Skeletal muscle cell (primary cell): Measurements from ENCODE around the gene PSMB1.

Source experiments
- DNase-seq: peaks from one replicate; pipeline ENCODE4 v3.0.0-alpha.2; 2010; ENCODE audit warnings: low read depth
- H3K4me3 ChIP-seq: 2 replicates; pipeline ENCODE4 v1.5.1; 2011; ENCODE audit warnings: low read depth, mild to moderate bottlenecking, control low read depth, low read length, moderate library complexity

The PSMB1 gene

GRCh38 chr6:170552765-170553533 is at the start of gene PSMB1:
Gene PSMB1, minus strand, starts transcription at chr6:170553307. Its CDS starts 65 bp downstream, at chr6:170553242.
- peak within 1 kb of the TSS; percentile 98 for H3K4me3 ChIP-seq
- peak; percentile 84 for DNase-seq

GRCh38 chr6:170597278-170597677 is 44.2 kb upstream of the PSMB1 start:
- no peak for DNase-seq
- H3K4me3 ChIP-seq = no peak overlapping the region

GRCh38 chr6:170596426-170596825 is 43.3 kb upstream of the PSMB1 start:
- DNase-seq = no peak
- H3K4me3 ChIP-seq = no peak overlapping the region

DNA sequence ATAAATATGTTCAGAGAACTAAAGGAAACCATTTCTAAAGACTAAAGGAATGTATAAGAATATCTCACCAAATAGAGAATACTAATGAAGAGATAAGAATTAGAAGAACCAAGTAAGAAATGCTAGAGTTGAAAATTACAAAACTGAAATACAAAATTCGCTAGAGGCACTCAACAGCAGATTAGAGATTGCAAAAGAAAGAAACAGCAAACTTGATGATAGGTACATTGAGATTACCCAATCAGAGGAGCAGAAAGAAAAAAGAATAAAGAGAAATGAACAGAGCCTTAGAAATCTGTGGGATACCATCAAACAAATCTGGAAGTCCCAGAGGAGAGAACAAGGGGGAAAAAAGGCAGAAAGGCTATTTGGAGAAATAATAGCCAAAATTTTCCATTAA is 37.6 kb upstream of the PSMB1 start:
- no peak for DNase-seq
- no peak overlapping the region for H3K4me3 ChIP-seq

DNA sequence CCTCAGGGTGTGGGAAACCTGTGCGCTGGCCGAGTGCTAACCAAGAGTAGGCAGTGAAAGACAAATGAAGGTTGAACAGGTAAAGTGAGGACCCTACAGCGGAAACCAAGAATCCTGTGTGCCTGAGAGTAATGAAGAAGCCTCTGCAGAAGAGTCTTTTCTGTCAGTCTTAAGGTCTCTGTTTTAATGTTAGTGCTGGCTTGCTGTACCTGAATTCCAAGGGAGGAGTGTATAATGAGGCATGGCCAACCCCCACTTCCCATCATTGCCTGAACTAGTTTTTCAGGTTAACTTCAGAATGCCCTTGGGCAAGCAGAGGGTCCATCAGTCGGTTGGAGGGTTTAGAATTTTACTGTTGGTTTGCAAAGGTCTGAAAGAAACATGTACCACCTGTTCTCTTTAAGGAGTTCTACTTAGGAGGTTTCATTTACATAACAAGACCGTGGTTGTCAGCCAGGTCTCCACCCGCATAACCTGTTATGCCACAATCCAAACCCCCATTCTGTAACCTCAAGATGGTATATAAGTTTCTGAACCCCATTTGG is 31.9 kb upstream of the PSMB1 start:
- peak overlapping the region; percentile 70 for H3K4me3 ChIP-seq
- DNase-seq = no peak

GRCh38 chr6:170584181-170584953 is 31.3 kb upstream of the PSMB1 start, which contains the start of gene PDCD2:
Gene PDCD2, minus strand, starts transcription at chr6:170584637. Its CDS starts 56 bp downstream, at chr6:170584581.
- peak within 1 kb of the TSS; percentile 70 for H3K4me3 ChIP-seq
- DNase-seq = peak; percentile 73

- no peak for DNase-seq
- peak overlapping the region; percentile 70 for H3K4me3 ChIP-seq
Measured at GRCh38 chr6:170583756-170584180, 30.7 kb upstream of the PSMB1 start.

DNA sequence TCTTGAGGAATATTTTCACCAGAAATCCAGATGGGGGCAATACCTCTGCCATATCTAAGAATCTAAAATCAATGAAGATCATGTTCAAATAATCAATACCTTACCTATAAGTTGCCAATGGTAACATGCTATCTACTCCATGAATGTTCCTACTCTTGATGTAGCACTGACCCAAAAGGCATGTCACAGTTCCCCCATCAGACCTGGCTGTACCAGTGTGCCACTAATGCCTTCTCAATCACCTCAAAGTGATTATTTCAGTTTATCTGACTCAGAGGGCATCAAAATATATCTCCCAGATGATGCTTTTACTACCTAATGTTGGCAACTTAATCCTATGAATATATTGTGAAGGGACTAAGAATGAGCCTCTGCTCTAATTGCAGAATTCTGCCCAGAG is 25.8 kb upstream of the PSMB1 start:
- no peak for DNase-seq

GRCh38 chr6:170575250-170575649 is 22.1 kb upstream of the PSMB1 start:
- no peak for DNase-seq
- H3K4me3 ChIP-seq = no peak overlapping the region

More for the DNA sequence above, 25.8 kb upstream of the PSMB1 start:
- no peak overlapping the region for H3K4me3 ChIP-seq

GRCh38 chr6:170572704-170573466 is 19.8 kb upstream of the PSMB1 start:
- no peak overlapping the region for H3K4me3 ChIP-seq
- DNase-seq = no peak

DNA sequence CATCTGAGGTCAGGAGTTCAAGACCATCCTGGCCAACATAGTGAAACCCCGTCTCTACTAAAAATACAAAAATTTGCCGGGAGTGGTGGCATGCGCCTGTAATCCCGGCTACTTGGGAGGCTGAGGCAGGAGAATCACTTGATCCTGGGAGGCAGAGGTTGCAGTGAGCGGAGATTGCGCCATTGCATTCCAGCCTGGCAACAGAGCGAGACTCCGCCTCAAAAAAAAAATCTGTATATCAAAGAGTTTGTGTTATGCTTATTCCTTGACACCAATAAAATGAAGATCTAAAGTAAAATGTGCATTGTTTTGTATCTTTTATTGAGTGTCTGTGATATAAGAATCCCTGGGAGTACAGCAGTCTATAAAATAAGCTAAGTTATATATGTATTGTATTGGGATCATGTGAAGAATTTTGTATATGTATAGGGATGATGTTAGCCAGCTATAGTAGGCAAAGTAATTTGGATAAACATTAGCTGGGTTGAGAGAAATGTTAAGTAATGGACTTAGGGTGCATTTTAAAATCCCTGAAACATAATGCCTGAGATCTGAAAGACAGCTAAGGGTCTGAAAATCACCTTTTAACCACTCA is 11.9 kb upstream of the PSMB1 start:
- no peak overlapping the region for H3K4me3 ChIP-seq
- DNase-seq = no peak

GRCh38 chr6:170561555-170561954 is 8.4 kb upstream of the PSMB1 start:
- no peak for DNase-seq
- H3K4me3 ChIP-seq = no peak overlapping the region

DNA sequence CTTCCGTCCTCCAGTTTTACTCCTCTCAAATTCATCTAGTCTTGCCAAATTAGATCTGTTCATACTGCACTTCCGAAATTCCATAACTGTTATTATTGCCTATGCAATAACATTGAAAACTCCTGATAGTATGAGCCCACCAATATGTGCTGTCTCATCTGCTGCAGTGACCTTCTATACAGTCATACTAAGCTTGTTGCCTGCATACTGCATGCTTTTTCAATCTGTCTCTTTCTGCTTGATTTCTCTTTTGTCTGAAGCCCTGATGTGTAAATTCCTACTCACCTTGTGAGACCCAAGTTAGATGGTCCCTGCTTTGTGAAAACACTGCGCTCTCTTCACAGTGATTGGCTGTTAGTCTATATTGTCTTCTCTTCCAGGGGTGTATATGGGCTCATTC is 2.2 kb upstream of the PSMB1 start:
- peak overlapping the region; percentile 98 for H3K4me3 ChIP-seq
- no peak for DNase-seq

DNA sequence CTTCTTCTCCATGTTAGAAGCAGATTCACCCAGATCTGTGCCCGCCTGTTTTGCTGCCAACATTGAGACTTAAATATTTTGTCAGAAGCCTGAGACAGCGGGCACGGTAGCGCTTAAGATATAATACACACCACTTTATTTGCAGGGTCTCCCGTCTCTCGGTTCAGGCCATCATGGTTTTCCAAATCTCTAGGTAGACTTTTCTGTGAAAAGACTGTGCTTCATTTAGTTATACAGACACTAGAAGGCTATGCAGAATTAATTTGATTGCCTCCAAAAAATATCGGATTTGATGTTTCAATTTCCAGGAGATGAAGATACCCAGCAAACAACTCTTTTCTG is 1.7 kb upstream of the PSMB1 start:
- no peak for DNase-seq
- peak overlapping the region; percentile 98 for H3K4me3 ChIP-seq

- peak; percentile 97 for DNase-seq
- peak within 1 kb of the TSS; percentile 98 for H3K4me3 ChIP-seq
Measured at GRCh38 chr6:170554013-170554795, 1.1 kb upstream of the PSMB1 start, which contains the start of gene TBP. Gene TBP, plus strand, starts transcription at chr6:170554369. Its CDS starts 2,661 bp downstream, at chr6:170557030.

DNA sequence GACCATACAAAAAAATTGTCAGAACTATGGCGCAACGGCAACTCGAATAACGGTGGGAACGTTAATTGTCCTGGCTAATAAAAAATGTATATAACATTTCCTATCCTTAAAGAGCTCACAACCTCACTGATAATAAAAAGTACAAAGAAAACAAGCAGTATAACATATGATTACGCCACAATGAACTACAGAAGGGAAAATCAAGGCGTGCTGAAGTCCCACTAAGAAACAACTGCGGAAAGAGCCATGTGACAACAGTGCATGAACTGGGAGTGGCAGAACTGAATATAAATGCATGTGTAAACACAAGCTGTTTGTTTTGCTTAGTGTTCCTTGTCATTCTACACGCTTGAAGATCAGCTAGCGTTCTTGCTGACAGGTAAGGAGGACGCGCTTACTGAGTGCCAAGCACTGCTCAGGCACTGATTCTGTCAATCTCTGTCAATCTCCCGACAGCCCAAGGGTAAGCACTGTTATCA is 466 bp upstream of the PSMB1 start:
- H3K4me3 ChIP-seq = peak overlapping the region; percentile 98
- DNase-seq = no peak

GRCh38 chr6:170545405-170545804 is 7.7 kb downstream of the PSMB1 start:
- no peak overlapping the region for H3K4me3 ChIP-seq
- no peak for DNase-seq

GRCh38 chr6:170542031-170542719 is 10.9 kb downstream of the PSMB1 start:
- H3K4me3 ChIP-seq = no peak overlapping the region
- DNase-seq = no peak
